Heart left ventricle (tissue), 16 donors: ENCODE results near the gene DLG4. TPM values are rescaled to one million over a fixed set of nuclear protein-coding genes. Genes with fewer than 3 reads are reported as not detected.
A peak's percentile ranks its signal among the peaks of the same experiment; 100 is the strongest.

Source experiments
- ATAC-seq, 4 donors: fragments of 200-7000 bp; cut with Tn5 transposase; one replicate each; pipeline ENCODE4 v1.9.1; 2020 to 2022; ENCODE audit warnings: moderate library complexity in 4 of 4, mild to moderate bottlenecking in 3 of 4, moderate number of reproducible peaks in 1 of 4
- DNase-seq, 5 donors: peaks; one replicate each; pipeline ENCODE4 v3.0.0-alpha.2; 2020
- H3K27ac ChIP-seq, 12 donors: fragments of 200-600 bp; sonication (generic) in 4 of 12; one replicate each; pipeline versions ENCODE4 v1.5.0 to v1.8.0; 2016 to 2022; ENCODE audit warnings: mild to moderate bottlenecking in 2 of 12
- H3K27me3 ChIP-seq, 9 donors: fragments of 200-600 bp; sonication (generic) in 2 of 9; one replicate each; pipeline versions ENCODE4 v1.5.1 to v1.8.0; 2016 to 2022; ENCODE audit warnings: mild to moderate bottlenecking in 3 of 9
- H3K36me3 ChIP-seq, 9 donors: fragments of 200-600 bp; sonication (generic) in 2 of 9; one replicate each; pipeline versions ENCODE4 v1.5.0 to v1.8.0; 2018 to 2022; ENCODE audit warnings: mild to moderate bottlenecking in 2 of 9
- H3K4me1 ChIP-seq, 12 donors: fragments of 200-600 bp; sonication (generic) in 4 of 12; one replicate each; pipeline versions ENCODE4 v1.5.0 to v1.8.0; 2016 to 2022; ENCODE audit warnings: mild to moderate bottlenecking in 3 of 12
- H3K4me3 ChIP-seq, 12 donors: fragments of 200-600 bp; sonication (generic) in 4 of 12; one replicate each; pipeline versions ENCODE4 v1.5.0 to v1.8.0; 2017 to 2022; ENCODE audit warnings: mild to moderate bottlenecking in 9 of 12, moderate library complexity in 4 of 12
- H3K9me3 ChIP-seq, 12 donors: fragments of 200-600 bp; sonication (generic) in 4 of 12; one replicate each; pipeline versions ENCODE4 v1.5.0 to v1.8.0; 2016 to 2022; ENCODE audit warnings: mild to moderate bottlenecking in 1 of 12
- POLR2A ChIP-seq, 2 donors: fragments of 450-650 bp; IDR thresholded peaks; one replicate each; pipeline ENCODE4 v1.6.1; 2017; ENCODE audit warnings: antibody characterized with exemption in 2 of 2, mild to moderate bottlenecking in 2 of 2, moderate library complexity in 2 of 2
- WGBS, 4 donors: extraction: QIAGEN DNeasy Blood & Tissue Kit in 2 of 4; methylation state at CpG; one replicate each; pipeline versions ENCODE4 v1.1.5 to v1.1.7; 2013 to 2018; 5-methylcytosine and 5-hydroxymethylcytosine counted together
- intact Hi-C, 10 donors: fragments of 100-400 bp; cut with DNase I; formaldehyde crosslinking; loops; one replicate each; pipeline versions ENCODE4 v1.11.1 to v1.14.2; 2022
- polyA plus RNA-seq, 2 donors: library from polyadenylated mRNA; stranded (reverse); fragments of 200-250 nt; gene quantifications; one replicate each; pipeline ENCODE4 v1.2.3, GENCODE V29; 2013
- total RNA-seq, 9 donors: library from RNA; depleted of rRNA in 2 of 9; stranded (reverse); fragments of >200 nt in 2 of 9; fragmentation: NEBNext Ultra II Directional in 3 of 9; extraction: Animal tissue kit (Norgen Biotek cat#: 25700) in 3 of 9; gene quantifications; one replicate each; pipeline versions ENCODE4 v1.1.0 to v1.2.4, GENCODE V29; 2016 to 2023
- TF ChIP-seq, protein P1 (sequence below), 12 donors: fragments of 200-600 bp; sonication (generic) in 4 of 12; IDR thresholded peaks; one replicate each; pipeline versions ENCODE4 v1.5.0 to v1.8.0; 2018 to 2022; ENCODE audit warnings: antibody characterized with exemption in 12 of 12, mild to moderate bottlenecking in 5 of 12
- donor health status: ischemic (EF 13 %, LVEDD 7.1; RV severe dilation, severe dysfunction).
- donor health status: healthy with polysubstance abuse.
- donor health status: DM: no; HTN: yes; CAD: no.
- donor health status: DM: no; HTN: no; CAD: no.
- donor health status: ischemic (EF 25% LVEDD 6.9; RV normal size, moderate dysfunction).
- donor health status: ischemic (EF 25% LVEDD 5.7; RV mildly dilated, moderate dysfunction).
- donor health status: healthy.
- donor health status: DM: yes; HTN: yes; CAD: no.
- donor health status: ischemic (EF 35%, LVEDD 5.7; RV mildly dilated, moderate dysfunction).
- donor health status: nonischemic (EF 11% LVEDD 7.7; RV severe dilation, severe dysfunction).
- donor health status: DM: yes; HTN: yes; CAD: no.
- donor health status: PGD.
- donor health status: ischemic (EF 29% LVEDD 5.4; RV normal size, mild dysfunction).
- donor health status: nonischemic (EF 23%, LVEDD 6.1; RV moderate dilation, normal function).

The DLG4 gene
- total and polyA plus RNA-seq, 11 donors: 5.3 to 24.3 (median 15.5) TPM

DNA sequence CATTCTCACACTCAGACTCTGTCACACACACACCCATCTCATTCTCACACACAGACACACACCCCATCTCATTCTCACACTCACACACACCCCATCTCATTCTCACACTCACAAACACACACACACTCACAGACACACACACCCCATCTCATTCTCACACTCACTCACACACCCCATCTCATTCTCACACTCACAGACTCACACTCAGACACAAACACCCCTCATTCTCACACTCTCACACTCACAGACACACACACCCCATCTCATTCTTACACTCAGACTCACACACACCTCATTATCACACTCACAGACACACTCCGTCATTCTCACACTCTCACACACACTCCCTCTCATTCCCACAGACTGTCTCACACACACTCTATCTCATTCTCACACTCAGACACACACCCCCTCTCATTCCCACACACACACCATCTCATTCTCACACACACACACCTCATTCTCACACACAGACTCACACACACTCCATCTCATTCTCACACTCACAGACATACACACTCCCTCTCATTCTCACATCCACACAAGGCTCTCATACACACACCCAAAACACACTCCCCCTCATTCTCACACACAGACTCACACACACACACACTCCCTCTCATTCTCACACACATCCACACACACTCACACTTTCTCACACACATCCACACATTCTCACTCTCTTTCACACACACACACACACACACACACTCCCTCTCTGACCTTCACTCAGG, 43.4 kb downstream of the DLG4 start:
- intact Hi-C loops: loop anchor here in 6 of 10 donors (2.0 to 5.0 kb wide), 4 partner anchors 39 to 125 kb away; no protein-coding TSS in a partner anchor
- 83 to 89% (median 88%) methylated on average over 1 of the region's 1 CpG for WGBS, 4 donors
- peaks cover 0 to 23% (median 17%) of the 10 kb centered on the region in 9 donors for H3K27me3 ChIP-seq

DNA sequence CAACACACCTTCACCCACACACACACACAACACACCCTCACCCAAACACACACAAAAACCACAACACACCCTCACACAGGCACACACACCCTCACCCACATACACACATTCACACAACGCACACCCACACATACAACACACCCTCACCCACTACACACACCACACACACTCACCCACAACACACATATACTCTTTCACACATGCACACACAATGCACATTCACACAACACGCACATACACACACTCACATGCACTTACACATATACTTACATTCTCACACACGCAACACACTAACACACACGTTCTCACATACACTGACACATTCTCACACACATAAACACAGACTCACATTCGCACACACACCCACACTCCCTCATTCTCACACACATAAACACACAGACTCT, 44.3 kb downstream of the DLG4 start:
- no peak for TF ChIP-seq POLR2A (IDR thresholded peaks at IDR 0.05)
- TF ChIP-seq, protein P1, sequence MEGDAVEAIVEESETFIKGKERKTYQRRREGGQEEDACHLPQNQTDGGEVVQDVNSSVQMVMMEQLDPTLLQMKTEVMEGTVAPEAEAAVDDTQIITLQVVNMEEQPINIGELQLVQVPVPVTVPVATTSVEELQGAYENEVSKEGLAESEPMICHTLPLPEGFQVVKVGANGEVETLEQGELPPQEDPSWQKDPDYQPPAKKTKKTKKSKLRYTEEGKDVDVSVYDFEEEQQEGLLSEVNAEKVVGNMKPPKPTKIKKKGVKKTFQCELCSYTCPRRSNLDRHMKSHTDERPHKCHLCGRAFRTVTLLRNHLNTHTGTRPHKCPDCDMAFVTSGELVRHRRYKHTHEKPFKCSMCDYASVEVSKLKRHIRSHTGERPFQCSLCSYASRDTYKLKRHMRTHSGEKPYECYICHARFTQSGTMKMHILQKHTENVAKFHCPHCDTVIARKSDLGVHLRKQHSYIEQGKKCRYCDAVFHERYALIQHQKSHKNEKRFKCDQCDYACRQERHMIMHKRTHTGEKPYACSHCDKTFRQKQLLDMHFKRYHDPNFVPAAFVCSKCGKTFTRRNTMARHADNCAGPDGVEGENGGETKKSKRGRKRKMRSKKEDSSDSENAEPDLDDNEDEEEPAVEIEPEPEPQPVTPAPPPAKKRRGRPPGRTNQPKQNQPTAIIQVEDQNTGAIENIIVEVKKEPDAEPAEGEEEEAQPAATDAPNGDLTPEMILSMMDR (IDR thresholded peaks at IDR 0.05): no peak
- WGBS, 4 donors: 80 to 94% (median 85%) methylated on average over 5 of the region's 5 CpGs
- Histone ChIP-seq H3K36me3 (no peaks in the 10 kb centered on the region), H3K4me1 (peaks cover 0 to 34% (median 12%) of the 10 kb centered on the region in 12 donors), H3K9me3 (peaks cover 0 to 9% (median 0%) of the 10 kb centered on the region in 12 donors), H3K27me3 (peaks cover 0 to 23% (median 17%) of the 10 kb centered on the region in 9 donors), H3K27ac (no peak overlapping the region), H3K4me3 (no peak overlapping the region)
- DNase-seq: no peak
- intact Hi-C loops: loop anchor here in 3 of 10 donors (2.0 to 5.0 kb wide), 2 partner anchors 123 kb away; no protein-coding TSS in a partner anchor
- ATAC-seq: no peak

More for the DNA sequence above, 43.4 kb downstream of the DLG4 start:
- H3K9me3 ChIP-seq: no peaks in the 10 kb centered on the region
- DNase-seq (no peak), ATAC-seq (no peak)
- no peak overlapping the region for H3K27ac ChIP-seq
- H3K4me3 ChIP-seq: no peak overlapping the region
- H3K4me1 ChIP-seq: peaks cover 0 to 34% (median 12%) of the 10 kb centered on the region in 12 donors
- no peaks in the 10 kb centered on the region for H3K36me3 ChIP-seq
- TF ChIP-seq, protein P1 (IDR thresholded peaks at IDR 0.05): no peak
- TF ChIP-seq POLR2A (IDR thresholded peaks at IDR 0.05): no peak

DNA sequence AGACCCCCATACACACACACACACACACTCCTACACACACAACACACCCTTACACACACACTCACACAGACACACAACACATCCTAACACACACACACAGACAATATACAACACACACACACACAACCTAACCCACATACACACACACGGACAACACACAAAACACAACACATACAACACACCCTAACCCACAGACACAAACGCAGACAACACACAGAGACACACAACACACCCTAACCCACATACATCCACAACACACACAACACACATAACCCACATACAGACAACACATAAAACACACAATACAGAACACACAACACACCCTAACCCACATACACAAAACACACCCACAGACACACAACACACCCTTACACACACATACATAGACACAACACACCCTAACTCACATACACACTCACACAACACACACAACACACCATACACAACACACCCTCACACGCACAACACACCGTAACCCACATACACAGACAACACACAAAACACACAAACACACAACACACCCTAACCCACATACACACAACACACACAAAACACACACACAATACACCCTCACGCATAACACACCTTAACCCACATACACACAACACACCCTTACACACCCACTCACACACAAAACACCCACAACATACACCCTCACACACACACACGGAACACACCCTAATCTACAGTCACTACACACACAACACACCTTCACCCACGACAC, 44.9 kb downstream of the DLG4 start:
- 76 to 81% (median 80%) methylated on average over 7 of the region's 7 CpGs for WGBS, 4 donors
- Histone ChIP-seq H3K36me3 (no peaks in the 10 kb centered on the region), H3K27ac (no peak overlapping the region), H3K27me3 (peaks cover 0 to 23% (median 17%) of the 10 kb centered on the region in 9 donors), H3K4me3 (peak overlapping the region in 1 of 12 donors; percentile 53), H3K4me1 (peaks cover 0 to 34% (median 12%) of the 10 kb centered on the region in 12 donors), H3K9me3 (peaks cover 0 to 15% (median 0%) of the 10 kb centered on the region in 12 donors)
- no peak for DNase-seq
- TF ChIP-seq POLR2A (IDR thresholded peaks at IDR 0.05): no peak
- TF ChIP-seq, protein P1 (IDR thresholded peaks at IDR 0.05): no peak
- intact Hi-C loops: loop anchor here in 3 of 10 donors (1.0 to 5.0 kb wide), 3 partner anchors 9 to 122 kb away; no protein-coding TSS in a partner anchor
- ATAC-seq: no peak
